GM19438 (cell line): ENCODE data around the gene NAV1.
"Not testable (repeated sequence)": the region's sequence is repeated elsewhere in the genome, so short reads cannot be mapped to it uniquely, and the experiment has no call there.

ENCODE experiments used
- ATAC-seq: cut with Tn5 transposase; IDR thresholded peaks from one replicate; pipeline ENCODE4 v1.9.1; 2021; ENCODE audit warnings: low read depth; ENCODE audit not compliant: unreplicated experiment

NAV1 gene

DNA sequence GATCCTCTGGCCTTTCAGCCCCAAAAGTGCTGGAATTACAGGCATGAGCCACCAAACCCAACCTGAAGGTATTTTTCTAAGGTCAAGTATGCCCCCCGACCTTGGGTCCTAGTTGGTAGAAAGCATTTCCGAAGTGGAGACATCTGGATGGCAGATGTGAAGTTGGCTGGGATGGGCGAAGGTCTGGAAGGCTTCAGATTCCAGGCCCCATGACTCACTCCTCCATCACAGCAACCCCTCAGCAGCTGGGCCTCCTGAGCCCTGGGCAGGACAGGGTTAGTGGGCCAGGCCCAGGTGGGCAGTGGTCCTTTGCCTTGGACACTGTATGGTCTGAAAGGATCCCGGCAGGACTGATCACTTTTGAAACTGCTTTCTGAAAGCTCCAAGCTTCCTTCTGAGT is 23.3 kb downstream of the NAV1 start:
- ATAC-seq, result no peak

DNA sequence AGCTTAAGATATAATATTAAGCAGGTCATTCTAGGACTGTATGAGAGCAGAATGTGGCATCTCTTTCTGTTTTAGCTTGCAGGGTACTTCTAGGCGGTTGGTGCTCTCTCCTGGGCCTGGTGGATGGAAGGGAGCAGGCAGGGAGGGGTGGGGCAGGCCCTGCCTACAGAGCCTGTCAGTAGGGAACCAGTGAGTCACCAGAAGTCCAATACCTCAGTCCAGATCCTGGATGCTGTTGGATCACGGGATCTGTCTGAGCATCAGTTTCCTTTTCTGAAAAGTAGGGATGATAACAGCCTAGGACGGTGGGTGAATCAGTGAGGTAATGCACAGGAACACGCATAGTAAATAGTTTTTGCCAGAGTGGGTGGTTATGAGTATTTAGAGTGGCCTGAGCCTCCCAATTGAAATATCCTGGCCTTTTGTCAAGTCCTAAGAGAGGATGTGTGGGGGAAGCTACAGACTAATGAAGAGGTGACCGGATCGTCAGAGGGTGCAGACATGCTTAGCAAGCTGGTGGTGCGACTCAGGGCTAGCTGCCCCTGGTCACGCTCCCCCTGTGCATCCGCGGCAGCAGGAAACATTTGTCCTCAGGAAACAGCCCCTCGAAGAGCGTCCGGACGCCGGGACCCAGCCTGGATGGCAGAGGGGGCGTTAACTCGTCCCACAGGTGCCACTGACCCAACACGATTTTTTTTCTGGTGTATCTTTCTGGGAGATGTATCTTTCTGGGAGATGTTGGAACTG is 23.9 kb downstream of the NAV1 start:
- no peak for ATAC-seq

DNA sequence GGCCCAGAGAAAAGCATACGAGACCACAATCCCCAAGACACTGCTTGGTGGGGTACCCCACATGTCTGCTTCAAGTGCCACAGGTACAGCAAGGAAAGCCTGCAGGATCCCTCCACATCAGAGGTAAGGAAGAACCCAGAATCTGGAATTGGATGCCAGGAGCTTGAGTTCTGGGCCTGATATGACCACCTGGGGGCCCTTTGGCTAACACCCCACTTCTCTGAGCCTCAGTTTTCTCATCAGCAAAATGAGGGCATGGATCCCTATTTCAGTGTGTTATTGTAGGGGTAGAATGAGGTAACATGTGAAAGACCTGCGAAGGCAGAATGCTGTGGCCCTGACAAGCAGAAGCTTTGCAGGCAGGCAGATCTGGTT is 24.5 kb downstream of the NAV1 start:
- ATAC-seq, result no peak

DNA sequence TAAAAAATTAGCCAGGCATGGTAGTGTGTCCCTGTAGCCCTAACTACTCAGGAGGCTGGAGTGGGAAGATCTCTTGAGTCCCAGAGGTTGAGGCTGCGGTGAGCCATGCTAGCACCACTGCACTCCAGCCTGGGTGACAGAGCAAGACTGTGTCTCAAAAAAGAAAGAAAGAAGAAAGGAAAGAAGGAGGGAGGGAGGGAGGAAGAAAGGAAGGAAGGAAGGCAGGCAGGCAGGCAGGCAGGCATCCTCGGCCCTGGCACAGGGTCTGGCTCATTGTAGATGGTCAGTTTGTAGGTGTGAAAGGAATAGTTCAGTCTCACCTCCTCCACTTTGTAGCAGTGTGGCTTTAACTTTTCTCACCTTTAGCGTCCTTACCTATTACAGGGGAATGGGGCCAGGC is 25.0 kb downstream of the NAV1 start:
- no peak for ATAC-seq

DNA sequence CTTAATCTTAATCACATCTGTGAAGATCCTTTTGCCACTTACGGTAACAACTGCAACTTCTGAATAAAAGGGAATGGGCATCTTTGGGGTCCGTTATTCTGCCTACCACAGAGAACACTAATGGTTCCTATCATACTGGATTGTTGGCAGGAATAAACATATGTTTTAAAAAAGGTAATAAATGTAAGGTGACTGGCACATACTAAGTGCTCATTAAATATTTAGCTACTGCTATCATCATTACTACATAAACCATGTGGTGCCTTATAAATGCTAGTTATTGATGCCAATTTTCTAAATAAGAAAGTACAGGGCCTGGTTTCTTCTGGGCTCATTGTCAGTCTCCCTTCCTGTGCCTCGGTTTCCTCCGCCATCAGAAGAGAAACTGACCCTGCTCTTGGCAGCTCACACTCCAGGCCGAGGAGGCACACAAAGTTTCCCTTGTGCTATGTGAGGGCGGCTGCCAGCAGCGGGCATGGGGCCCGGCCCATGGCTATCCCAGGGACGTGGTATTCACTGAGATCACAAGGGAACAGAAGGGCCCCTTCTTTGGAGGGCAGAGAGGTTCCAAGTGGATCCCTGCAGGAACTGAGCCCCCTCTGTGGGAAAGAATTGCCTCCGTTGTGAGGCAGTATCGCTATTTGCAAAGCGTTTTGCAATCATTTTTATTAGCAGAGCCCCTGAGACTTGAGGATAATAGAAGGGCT is 26.2 kb downstream of the NAV1 start:
- no peak for ATAC-seq

DNA sequence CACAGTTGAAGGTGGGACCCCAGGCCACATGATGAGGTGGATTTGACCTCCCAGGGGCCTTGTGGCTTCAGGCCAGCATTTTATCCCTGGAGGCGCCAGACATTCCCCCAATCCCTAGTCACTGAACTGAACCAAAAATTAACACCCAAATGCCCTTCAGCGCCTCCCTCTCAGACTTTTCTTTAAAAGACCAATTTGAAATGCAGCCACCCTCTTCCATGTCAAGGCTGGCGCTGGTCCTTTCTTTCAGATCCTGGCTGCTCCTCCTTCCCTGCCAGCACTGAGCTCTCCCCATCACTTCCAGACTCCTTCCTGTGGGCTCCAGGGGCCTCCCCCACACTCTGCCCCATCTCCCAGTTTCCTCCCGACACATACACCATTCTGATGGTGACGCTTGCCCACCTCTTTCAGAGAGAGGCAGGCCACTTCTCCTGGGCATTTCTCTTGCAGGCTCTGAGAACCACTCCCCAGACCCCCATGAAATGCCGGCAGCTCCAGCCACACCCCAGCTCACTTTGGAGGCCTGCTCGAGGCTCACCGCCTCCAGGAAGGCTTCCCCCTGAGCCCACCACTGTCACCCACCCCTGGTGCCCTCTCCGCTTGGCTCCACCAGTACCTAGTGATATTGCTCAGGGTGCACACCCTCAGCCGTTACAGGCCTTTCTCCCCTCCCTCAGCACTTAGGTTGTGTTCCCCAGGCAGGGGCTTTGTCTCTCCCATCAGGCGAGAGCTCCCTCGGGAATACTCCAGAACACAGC is 27.0 kb downstream of the NAV1 start:
- ATAC-seq, result no peak

DNA sequence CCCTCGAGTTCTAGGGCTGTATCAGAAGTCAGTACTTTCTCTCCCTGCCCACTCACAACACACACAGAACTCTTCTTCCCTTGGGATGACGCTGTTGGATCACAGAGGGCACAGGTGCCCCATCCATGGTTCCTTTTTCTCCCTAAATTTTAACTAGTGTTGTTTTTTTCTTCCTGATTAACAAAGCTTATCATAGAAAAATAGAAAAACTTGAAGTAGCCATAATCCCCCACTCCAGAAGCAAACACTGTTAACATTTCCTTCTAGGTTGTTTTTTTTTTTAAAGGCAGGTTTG is 27.5 kb downstream of the NAV1 start:
- no peak for ATAC-seq

DNA sequence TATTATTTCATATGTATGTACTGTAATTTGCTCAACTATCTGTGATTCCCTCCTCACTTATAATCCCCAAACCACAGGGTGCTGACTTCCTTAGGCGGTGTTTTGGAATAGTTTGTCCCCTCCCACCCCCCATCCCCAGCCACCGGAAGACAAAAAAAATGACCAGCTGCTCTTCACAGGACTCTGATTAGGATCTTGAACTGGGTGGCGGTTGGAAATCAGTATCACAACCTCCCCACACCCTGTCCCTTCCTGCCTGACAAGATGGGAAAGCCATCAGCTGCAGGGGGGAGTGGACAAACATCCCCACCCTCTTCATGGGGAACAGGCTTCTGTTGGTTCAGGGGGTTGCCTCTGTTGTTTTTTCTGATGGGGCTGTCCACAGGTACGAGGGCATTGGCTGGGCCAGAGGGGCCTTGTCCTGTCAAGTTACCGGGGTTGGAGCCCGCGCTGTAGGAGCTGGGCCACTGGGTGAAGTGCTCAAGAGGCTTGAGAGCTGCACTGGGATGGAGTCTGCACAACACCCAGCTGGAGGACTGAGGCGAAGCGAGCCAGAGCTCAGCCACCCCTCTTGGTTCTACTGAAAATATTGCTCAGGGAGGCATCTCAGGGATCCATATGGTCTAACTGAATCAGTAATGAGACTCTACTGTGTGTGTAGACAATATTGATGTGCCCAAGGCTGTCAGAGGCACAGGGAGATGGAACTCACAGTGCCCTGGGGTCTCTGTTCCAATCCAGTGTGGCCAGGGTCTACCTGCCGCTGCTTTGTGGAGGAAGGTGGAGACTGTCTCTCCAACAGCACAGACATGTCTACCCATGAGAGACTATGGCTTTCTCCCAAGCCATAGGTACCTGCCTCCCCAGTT is 28.2 kb downstream of the NAV1 start:
- no peak for ATAC-seq

DNA sequence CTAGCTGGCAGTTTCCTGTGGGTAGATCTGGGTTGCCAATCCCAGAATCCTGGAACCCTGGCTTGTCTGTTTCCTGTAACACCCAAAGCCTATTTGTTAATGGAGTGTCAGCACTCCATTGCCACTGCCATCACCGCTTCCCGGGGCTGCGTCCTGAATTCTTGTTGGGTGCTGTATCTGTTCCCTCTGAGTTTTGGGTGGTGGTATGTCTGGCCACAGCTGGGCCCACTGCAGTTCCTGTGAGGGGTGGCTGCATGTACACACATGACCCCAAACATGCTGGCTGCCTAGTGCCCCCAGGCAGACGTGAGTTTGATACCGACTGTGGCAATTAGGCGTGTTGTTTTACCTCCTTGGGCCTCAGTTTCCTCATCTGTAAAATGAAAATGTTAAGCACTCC is 29.3 kb downstream of the NAV1 start:
- ATAC-seq, result no peak

DNA sequence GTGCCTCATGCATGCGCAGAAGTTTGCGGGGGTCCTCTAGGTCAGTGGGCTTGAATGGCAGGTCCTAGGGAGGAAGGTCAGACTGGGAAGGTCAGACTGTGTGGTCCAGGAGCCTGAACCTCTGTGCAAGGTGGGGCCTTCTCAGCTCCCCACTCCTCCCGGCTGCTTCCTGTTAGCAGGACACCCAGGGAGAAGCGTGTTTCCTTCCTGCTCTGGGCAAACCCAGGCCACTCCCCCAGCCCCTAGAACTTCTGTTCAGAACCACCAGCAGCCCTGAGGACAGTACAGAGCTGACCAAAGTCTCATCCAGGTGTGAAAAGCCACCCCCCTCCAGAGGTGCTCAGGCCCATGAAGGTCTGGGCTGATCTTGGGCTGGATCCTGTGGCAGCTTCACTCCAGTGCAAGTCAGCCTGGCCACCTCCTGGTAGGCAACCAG is 29.9 kb downstream of the NAV1 start:
- ATAC-seq, result no peak

DNA sequence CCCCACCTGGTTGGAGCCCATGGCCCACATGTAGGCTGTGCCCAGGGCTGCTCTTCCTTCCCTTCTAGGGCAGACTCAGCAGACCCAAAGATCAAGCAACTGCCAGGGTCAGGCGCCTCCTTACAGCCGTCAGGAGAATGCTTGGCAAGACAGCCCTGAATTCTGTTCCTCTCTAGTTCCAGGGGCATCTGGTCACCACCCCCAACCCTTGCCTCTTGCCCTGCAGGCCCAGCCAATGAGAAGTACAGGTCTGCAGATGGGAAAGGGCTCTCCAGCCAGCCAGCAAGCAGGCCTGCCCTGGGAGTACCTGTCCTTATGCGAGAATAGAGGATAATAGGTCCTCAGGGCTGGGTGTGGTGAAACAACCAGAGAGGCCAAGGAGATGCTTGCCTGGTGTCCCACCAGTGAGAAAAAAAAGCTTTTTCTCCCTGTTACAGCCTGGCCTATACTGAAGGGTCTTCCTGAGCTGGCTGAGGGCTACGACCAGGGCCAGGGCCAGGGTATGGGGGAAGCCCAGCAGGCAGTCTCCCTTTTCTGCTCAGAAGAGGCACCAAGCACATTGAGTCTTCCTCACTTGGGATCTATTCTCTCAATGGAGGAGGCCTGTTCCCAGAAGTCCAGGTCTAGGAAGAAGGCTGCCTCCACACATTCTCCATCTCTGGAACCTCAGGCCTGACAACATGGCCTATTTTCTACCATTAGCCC is 31.4 kb downstream of the NAV1 start:
- ATAC-seq, result no peak

DNA sequence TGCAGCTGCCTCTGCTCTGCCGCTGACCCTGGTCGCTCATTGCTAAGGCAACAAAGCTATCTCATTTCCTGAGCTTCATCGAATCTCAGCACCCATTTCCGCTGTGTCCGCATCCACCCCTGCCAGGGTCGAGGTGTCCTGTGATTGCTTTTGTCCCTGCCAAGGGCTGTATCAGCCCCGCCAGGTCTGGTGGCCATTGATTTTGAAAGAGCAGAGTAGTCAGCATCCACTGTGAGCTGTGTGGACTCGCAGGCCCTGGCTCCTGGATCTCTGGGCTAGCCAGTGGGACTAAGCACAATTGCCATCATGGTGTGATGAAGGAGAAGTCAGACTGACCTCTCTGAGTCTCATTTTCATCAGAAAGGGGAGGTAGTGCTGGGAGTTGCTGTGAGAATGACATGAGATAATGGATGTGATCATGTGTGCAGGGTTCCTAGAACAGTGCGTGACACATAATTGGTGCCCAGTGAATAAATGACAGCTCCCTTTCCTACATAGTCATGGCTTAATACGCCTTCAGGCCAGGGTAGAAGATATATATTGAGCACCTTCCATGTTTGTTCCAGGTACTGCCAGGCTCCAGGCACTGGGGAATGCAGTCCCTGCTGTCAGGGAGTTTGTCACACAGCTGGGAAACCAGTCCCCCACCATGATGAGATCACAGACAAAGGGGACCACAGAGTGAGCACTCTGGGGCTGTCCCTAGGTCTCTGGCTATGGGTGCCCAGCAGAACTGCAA is 32.1 kb downstream of the NAV1 start:
- ATAC-seq, result no peak

DNA sequence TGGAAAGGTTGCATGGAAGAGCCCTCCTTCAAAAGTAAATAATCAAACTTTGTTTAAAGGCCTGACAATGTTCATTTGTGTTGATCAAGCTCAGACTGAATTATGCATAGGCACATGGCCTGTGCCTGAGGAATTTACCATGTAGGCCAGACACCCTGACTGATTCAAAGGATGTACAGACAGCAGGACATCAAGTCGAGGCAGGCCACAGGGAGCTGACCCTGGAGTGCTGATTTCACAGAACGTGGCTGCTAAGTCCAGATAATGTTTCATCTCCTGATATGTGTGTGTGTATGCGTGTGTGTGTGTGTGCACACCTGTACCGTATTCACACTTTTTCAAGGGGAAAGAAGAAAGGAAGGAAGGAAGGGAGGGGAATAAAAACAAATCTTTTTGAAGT is 34.1 kb downstream of the NAV1 start:
- ATAC-seq, result no peak

DNA sequence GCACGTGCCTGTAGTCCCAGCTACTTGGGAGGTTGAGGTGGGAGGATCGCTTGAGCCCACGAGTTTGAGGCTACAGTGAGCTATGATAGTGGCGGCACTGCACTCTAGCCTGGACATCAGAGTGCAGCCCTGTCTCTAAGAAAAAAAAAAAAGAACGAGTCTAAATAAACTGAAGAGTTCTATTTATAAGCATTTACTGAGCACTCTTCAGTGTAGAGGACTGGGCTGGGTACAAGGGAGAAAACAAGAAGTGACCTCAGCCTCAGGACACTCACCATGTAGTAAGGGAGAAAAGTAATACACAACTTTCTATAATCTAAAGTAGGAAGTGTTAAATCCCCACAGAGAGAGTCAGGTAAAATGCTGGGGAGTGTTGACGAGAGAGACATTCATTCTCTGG is 35.0 kb downstream of the NAV1 start:
- ATAC-seq, result no peak

DNA sequence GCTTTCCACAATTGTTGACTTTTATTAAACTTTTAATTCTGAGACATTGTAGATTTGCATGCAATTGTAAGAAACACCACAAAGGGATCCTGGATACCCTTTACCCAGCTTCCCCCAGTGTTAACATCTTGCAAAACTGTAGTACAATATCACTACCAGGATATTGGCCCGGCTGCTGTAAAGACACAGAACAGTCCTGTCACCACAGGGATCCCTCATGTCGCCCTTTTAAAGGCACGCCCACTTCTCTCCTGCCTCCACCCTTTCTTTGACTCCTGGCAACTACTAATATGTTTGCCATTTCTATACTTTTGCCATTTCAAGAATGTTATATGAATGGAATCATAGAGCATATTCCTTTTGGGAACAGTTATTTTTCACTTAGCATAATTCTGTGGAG is 37.0 kb downstream of the NAV1 start:
- no peak for ATAC-seq

DNA sequence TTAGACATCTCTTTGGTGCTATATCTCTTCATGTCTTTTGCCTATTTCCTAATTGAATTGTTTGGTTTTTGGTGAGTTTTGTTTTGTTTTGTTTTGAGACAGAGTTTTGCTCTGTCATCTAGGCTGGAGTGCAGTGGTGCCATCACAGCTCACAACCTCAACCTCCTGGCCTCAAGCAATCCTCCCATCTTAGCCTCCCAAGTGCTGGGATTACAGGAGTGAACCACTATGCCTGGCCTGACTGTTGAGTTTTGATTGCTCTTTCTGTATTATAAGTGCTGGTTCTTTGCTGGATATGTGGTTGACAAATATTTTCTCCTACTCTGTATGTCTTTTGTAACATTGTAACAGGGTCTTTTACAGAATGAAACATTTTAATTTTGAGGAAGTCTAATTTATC is 38.0 kb downstream of the NAV1 start:
- ATAC-seq, result no peak

DNA sequence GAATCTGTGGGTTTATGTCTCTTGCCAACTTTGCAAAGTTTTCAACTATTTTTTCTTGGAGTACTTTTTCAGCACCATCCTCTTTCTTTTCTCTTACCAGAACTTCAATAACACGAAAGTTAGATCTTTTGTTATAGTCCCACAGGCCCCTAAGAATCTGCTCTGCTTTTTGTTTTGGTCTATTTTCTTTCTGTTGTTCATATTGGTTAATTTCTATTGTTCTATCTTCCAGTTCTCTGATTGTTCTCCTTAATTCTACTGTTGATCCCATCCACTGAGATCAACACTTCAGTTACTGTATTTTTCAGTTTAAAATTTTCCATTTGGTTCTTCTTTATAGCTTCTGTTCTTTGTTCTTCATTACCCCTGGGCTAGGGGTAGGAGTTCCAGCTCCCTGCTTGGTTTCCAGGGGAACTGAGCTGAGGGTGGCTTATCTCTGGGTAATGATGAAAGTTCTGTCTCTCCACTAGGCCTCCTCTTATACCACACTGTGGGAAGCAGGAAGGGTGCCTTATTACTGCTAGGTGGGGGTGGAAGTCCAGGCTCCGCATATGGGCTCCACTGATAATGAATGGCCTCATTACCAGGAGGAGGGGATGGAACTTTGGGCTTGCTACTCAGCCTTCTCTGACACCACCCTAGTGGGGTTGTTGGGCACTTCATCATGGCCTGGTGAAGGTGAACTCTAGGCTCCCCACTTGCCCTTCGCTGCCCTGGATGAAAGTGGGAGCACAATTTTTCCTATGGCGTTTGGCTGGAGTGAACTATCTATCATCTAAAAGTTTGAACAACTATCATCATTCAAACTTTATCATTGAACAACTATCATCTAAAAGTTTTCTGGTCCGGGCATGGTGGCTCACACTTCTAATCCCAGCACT is 39.3 kb downstream of the NAV1 start:
- ATAC-seq, result no peak

DNA sequence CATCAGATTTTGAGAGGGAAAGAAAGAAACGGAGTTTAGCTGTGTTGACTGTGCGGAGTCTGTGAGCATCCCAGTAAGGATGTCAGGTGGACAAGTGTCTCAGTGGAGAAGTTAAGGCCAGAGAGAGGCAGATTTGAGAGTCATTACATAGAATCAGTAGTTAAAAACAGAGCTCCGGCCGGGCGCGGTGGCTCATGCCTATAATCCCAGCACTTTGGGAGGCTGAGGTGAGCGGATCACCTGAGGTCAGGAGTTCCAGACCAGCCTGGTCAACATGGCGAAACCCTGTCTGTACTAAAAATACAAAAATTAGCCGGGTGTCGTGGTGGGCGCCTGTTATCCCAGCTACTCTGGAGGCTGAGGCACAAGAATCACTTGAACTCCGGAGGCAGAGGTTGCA is 42.4 kb downstream of the NAV1 start:
- not testable (repeated sequence) for ATAC-seq
